ENCODE data around the gene POU6F2. TPM values are rescaled to one million over a fixed set of nuclear protein-coding genes. Genes with fewer than 3 reads are reported as not detected.

The POU6F2 gene
- total RNA-seq, 1 experiment from 2014 or later: 2.9 TPM

GRCh38 chr7:38953227-38953626, 24.5 kb upstream of the POU6F2 start (continued):
- TF ChIP-seq, protein P1, sequence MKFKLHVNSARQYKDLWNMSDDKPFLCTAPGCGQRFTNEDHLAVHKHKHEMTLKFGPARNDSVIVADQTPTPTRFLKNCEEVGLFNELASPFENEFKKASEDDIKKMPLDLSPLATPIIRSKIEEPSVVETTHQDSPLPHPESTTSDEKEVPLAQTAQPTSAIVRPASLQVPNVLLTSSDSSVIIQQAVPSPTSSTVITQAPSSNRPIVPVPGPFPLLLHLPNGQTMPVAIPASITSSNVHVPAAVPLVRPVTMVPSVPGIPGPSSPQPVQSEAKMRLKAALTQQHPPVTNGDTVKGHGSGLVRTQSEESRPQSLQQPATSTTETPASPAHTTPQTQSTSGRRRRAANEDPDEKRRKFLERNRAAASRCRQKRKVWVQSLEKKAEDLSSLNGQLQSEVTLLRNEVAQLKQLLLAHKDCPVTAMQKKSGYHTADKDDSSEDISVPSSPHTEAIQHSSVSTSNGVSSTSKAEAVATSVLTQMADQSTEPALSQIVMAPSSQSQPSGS (CRISPR knock-in tag; IDR thresholded peaks at IDR 0.05; ENCODE audit: borderline replicate concordance, low read depth): no peak
- no peak for TF ChIP-seq ZNF232 (CRISPR knock-in tag; IDR thresholded peaks at IDR 0.05)
- no peak for TF ChIP-seq FOXP1 (CRISPR knock-in tag; IDR thresholded peaks at IDR 0.05; ENCODE audit: borderline replicate concordance)

- no peaks in the 10 kb centered on the region for H3K36me3 Mint-ChIP-seq
- H3K4me3 Mint-ChIP-seq: no peak overlapping the region
- H3K27ac Mint-ChIP-seq: no peak overlapping the region
- peaks cover 9% of the 10 kb centered on the region for H3K4me1 Mint-ChIP-seq
- H3K9me3 Mint-ChIP-seq: no peaks in the 10 kb centered on the region
- TF ChIP-seq, protein P2, sequence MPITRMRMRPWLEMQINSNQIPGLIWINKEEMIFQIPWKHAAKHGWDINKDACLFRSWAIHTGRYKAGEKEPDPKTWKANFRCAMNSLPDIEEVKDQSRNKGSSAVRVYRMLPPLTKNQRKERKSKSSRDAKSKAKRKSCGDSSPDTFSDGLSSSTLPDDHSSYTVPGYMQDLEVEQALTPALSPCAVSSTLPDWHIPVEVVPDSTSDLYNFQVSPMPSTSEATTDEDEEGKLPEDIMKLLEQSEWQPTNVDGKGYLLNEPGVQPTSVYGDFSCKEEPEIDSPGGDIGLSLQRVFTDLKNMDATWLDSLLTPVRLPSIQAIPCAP (CRISPR knock-in tag; IDR thresholded peaks at IDR 0.05): no peak
- no peak for TF ChIP-seq EMX1 (CRISPR knock-in tag; IDR thresholded peaks at IDR 0.05)
- TF ChIP-seq, protein P3, sequence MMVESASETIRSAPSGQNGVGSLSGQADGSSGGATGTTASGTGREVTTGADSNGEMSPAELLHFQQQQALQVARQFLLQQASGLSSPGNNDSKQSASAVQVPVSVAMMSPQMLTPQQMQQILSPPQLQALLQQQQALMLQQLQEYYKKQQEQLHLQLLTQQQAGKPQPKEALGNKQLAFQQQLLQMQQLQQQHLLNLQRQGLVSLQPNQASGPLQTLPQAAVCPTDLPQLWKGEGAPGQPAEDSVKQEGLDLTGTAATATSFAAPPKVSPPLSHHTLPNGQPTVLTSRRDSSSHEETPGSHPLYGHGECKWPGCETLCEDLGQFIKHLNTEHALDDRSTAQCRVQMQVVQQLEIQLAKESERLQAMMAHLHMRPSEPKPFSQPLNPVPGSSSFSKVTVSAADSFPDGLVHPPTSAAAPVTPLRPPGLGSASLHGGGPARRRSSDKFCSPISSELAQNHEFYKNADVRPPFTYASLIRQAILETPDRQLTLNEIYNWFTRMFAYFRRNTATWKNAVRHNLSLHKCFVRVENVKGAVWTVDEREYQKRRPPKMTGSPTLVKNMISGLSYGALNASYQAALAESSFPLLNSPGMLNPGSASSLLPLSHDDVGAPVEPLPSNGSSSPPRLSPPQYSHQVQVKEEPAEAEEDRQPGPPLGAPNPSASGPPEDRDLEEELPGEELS (CRISPR knock-in tag; IDR thresholded peaks at IDR 0.05): no peak
- TF ChIP-seq, protein P4, sequence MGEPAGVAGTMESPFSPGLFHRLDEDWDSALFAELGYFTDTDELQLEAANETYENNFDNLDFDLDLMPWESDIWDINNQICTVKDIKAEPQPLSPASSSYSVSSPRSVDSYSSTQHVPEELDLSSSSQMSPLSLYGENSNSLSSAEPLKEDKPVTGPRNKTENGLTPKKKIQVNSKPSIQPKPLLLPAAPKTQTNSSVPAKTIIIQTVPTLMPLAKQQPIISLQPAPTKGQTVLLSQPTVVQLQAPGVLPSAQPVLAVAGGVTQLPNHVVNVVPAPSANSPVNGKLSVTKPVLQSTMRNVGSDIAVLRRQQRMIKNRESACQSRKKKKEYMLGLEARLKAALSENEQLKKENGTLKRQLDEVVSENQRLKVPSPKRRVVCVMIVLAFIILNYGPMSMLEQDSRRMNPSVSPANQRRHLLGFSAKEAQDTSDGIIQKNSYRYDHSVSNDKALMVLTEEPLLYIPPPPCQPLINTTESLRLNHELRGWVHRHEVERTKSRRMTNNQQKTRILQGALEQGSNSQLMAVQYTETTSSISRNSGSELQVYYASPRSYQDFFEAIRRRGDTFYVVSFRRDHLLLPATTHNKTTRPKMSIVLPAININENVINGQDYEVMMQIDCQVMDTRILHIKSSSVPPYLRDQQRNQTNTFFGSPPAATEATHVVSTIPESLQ (CRISPR knock-in tag; IDR thresholded peaks at IDR 0.05): no peak
- TF ChIP-seq CTCF (IDR thresholded peaks at IDR 0.05): no peak
- H3K27me3 Mint-ChIP-seq (ENCODE audit: low read depth): no peaks in the 10 kb centered on the region
- ATAC-seq: no peak
- ChIA-PET CTCF (no interaction called here), POLR2A (no interaction called here)
- DNase-seq (ENCODE audit: low spot score): no peak
Measured at GRCh38 chr7:38953971-38954370, 23.7 kb upstream of the POU6F2 start.

DNA sequence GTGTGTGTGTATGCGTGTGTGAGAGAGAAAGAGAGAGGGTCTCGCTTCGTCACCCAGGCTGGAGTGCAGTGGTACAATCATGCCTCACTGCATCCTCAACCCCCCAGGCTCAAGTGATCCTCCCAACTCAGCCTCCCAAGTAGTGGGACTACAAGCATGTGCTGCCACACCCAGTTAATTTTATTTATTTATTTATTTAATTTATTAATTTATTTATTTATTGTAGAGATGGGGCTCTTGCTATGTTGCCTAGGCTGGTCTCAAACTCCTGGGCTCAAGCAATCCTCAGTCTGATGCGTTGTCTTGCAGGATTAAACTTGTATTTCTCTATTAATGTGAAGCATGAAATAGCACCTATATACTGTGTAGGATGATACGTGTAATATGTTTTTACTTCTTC, 21.8 kb upstream of the POU6F2 start:
- ATAC-seq: no peak

DNA sequence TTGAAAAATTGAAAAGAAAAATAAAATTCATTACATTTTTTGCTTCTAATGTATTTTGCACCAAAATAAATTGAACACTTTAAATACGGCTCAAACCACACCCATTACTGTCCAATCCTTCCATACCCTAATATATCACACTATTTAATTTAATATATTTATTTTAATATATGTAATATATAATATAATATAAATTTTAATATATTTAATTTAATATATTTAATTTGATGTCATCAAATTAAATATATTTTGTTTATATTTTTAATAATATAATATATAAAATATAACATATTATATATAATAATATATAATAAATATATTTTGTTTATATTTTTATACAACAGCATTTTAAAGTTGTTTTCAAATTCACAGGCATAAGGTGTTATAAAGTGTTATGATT, 15.7 kb upstream of the POU6F2 start:
- peaks cover 4% of the 10 kb centered on the region; the same call in 1 of the 2 replicates for H3K36me3 Mint-ChIP-seq
- no peak for TF ChIP-seq JAZF1 (CRISPR knock-in tag; IDR thresholded peaks at IDR 0.05)
- TF ChIP-seq MXD4 (CRISPR knock-in tag; IDR thresholded peaks at IDR 0.05; ENCODE audit: borderline replicate concordance): no peak
- TF ChIP-seq NR2C2 (CRISPR knock-in tag; IDR thresholded peaks at IDR 0.05): no peak
- TF ChIP-seq ZNF532 (CRISPR knock-in tag; IDR thresholded peaks at IDR 0.05; ENCODE audit: borderline replicate concordance): no peak
- TF ChIP-seq HMGA2 (CRISPR knock-in tag; IDR thresholded peaks at IDR 0.05): peak; percentile 96
- TF ChIP-seq FOXJ3 (CRISPR knock-in tag; IDR thresholded peaks at IDR 0.05; ENCODE audit: borderline replicate concordance): no peak
- H3K27me3 Mint-ChIP-seq (ENCODE audit: low read depth): no peaks in the 10 kb centered on the region
- no peaks in the 10 kb centered on the region for H3K4me1 Mint-ChIP-seq
- H3K27ac Mint-ChIP-seq: no peak overlapping the region
- POLR2A ChIA-PET: no interaction called here
- H3K4me3 Mint-ChIP-seq: no peak overlapping the region
- DNase-seq (ENCODE audit: low spot score) (no peak), ATAC-seq (no peak)
- peaks cover 16% of the 10 kb centered on the region for H3K9me3 Mint-ChIP-seq
- CTCF ChIA-PET: no interaction called here

More for the DNA sequence above, 21.8 kb upstream of the POU6F2 start:
- H3K36me3 Mint-ChIP-seq: no peaks in the 10 kb centered on the region
- H3K9me3 Mint-ChIP-seq: no peaks in the 10 kb centered on the region
- H3K4me1 Mint-ChIP-seq: peaks cover 9% of the 10 kb centered on the region
- POLR2A ChIA-PET: no interaction called here
- H3K27ac Mint-ChIP-seq: no peak overlapping the region
- H3K4me3 Mint-ChIP-seq: no peak overlapping the region
- H3K27me3 Mint-ChIP-seq (ENCODE audit: low read depth): no peaks in the 10 kb centered on the region
- CTCF ChIA-PET: no interaction called here
- DNase-seq (ENCODE audit: low spot score): no peak
- TF ChIP-seq ELF4 (CRISPR knock-in tag; IDR thresholded peaks at IDR 0.05; ENCODE audit: low read depth): no peak
- TF ChIP-seq SMAD3 (CRISPR knock-in tag; IDR thresholded peaks at IDR 0.05; ENCODE audit: borderline replicate concordance): no peak
- TF ChIP-seq ESRRA (CRISPR knock-in tag; IDR thresholded peaks at IDR 0.05; ENCODE audit: borderline replicate concordance): no peak
- TF ChIP-seq MLX (CRISPR knock-in tag; IDR thresholded peaks at IDR 0.05): no peak
